HG03025 (cell line): Measurements from ENCODE around the gene SUSD6.

Experiments used
- ATAC-seq: cut with Tn5 transposase; IDR thresholded peaks from one replicate; pipeline ENCODE4 v1.9.1; 2021; ENCODE audit warnings: mild to moderate bottlenecking, moderate library complexity; ENCODE audit not compliant: unreplicated experiment, low FRiP score

Gene SUSD6

DNA sequence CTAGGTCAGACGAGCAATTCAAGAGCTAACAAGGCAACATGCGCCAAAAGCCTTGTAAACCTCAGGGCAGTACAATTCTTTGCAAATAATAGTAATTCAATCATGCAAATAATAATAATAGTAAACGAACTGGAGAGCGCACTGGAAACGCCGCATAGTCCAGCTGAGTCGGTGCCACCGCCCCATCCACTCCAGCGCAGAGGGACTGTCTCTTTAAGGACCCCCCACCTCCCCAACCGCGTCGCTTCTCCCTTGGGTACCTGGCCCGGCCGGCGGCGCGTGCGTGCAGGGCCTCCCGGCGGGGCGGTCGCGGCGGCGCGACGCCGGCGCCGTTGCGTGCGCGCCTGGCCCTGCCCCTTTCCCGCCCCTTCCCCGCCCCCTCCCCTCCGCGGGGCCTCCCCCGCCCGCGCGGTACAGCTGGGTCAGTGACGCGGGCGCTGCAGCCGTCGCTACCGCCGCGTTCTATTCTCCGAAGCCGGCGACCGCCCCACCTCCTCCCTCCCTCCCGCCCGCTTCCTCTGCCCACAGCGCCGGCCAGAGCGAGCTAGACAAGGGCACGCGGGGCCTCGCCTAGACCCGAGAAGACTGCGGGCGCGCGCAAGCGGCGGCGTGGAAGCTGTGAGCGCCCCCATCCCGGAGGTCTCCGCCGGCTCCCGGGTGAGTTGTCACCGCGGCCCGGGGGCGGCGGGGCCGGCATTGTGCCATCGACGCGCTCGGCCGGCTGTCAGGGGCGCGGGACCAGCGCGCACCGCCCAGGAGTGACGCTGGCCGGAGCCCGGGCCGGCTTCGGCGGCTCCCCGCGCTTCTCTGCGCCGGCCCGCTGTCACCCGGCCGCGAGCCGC is at the start of gene SUSD6:
Gene SUSD6 (plus strand): TSS at position 425 of the 842 bp plus-strand sequence. CDS start 46,997 bp downstream, outside the sequence.
- ATAC-seq, result peak; percentile 49

- no peak for ATAC-seq
Measured at GRCh38 chr14:69561893-69562292, 49.5 kb upstream of the SUSD6 start.

- no peak for ATAC-seq
Measured at GRCh38 chr14:69567563-69567962, 43.8 kb upstream of the SUSD6 start.

- no peak for ATAC-seq
Measured at GRCh38 chr14:69569859-69570258, 41.5 kb upstream of the SUSD6 start.

DNA sequence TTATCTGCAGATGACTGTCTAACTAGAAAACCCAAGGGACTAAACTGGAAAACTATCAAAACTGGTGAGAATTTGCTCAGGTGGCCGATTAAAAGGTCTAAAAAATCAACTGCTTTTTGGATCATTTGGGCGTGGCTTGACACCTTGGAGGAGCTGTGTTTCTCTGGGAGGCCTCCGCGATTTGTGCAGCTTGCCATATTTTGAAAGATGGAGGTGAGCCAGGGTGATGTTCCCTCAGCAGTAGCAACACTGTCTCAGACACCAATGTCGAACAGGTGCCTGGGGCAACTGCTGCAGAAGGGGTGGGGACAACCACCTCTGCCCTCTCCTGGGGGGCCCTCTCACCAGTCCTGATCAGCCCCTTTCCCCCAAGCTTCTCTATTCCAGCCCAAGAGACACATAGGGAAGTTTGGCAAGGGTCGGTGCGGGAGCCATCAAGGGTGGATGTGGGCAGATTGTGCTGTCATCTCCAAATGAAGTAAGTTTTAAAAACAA is 40.5 kb upstream of the SUSD6 start:
- no peak for ATAC-seq

- no peak for ATAC-seq
Measured at GRCh38 chr14:69571449-69572029, 39.9 kb upstream of the SUSD6 start.

GRCh38 chr14:69572030-69572840 is 39.2 kb upstream of the SUSD6 start:
- ATAC-seq, result no peak

DNA sequence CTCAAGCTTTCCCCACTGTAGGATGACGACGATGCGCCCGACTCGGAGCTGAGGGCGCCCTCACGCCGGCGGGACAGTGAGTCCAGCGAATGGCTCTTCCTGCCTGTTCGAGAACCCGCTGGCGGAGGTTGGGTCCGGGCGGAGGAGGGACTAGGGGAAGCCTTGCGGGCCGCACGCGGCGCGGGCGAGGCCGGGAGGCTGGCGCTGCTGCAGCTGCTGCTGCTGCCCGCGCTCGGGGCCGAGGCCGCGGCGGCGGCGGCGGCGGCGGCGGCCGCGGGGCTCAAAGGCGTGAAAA is 38.6 kb upstream of the SUSD6 start:
- no peak for ATAC-seq

DNA sequence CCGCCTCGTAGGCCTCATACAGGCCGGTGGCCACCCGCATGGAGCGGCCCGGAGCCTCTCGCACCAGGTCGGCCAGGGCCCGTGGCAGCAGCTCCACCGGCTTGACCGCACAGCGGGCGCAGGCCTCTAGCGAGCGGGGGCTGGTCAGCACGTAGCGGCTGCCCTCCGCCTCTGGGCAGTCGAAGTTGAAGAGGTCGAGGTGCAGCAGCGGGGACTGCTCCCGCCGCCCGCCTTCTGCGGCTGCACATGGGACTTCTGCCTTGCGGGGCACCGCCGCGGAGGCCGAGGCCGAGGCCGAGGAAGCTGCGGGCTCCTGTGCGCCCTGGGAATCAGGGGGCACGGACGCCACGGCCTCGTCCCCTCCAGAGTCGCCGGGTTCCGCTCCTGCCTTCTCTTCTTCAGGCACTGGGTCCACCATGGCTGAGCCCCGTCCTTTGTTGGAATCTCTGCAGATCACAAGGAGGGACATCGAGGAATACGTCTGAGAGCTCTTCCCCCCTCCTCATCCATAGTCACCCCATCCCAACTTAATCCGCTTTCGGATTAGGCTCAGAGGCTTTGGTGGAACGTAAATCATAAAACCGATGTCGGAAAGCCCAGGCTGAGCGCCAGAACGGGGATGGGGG is 38.1 kb upstream of the SUSD6 start:
- no peak for ATAC-seq

GRCh38 chr14:69573831-69574262 is 37.5 kb upstream of the SUSD6 start:
- ATAC-seq, result no peak

DNA sequence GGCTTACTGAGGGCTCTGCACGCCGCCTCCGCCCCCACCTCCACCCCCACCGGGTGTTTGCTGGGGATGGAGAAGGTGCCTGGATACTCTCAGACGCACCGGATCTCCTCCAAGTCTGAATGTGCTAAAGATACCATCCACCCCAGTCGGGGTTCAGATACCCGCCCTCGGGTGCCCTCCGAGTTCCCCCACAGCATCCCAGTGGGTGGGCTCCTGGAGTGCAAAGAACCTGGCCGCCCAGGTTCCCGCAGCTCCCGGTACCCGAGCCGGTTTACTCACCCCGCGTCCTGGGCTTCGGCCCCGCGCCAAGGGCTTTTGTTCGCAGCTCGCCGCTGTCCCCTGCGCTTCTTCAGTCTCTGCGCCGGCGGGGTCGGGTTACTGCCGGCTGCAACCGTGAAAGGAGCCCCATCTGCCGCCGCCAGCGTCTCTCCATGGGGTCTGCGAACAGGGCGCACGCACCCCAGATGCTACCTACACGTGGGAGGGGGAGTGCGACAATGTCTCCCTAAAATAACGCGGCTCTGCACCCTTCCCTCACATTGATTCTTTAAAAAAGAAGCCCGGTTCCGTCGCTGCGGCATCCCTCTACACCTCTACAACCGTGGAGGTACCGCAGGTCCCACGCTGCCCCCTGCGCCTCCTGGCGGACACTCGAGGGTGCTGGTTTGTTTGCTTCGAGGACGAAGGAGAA is 37.0 kb upstream of the SUSD6 start, which contains the start of gene CCDC177:
Gene CCDC177 (minus strand): TSS at position 609 of the 691 bp plus-strand sequence. CDS start 1,249 bp downstream, outside the sequence.
- ATAC-seq, result no peak

GRCh38 chr14:69574954-69575295 is 36.5 kb upstream of the SUSD6 start:
- no peak for ATAC-seq

DNA sequence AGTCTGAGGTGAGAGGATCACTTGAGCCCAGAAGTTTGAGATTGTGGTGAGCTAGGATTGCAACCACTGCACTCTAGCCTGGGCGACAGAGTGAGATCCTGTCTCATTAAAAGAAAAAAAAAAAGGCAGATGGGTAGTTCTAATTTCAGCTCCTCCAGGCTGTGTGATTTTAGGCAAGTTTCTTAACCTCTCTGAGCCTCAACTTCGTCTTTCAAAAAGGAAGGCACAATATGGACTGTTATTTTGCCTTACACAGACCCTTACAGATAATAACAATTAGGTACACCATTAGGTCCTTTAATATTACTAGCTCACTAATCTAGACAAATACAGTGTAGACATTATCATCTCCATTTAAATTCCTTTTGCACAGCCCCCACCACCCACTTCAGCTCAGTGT is 31.9 kb upstream of the SUSD6 start:
- ATAC-seq, result no peak

DNA sequence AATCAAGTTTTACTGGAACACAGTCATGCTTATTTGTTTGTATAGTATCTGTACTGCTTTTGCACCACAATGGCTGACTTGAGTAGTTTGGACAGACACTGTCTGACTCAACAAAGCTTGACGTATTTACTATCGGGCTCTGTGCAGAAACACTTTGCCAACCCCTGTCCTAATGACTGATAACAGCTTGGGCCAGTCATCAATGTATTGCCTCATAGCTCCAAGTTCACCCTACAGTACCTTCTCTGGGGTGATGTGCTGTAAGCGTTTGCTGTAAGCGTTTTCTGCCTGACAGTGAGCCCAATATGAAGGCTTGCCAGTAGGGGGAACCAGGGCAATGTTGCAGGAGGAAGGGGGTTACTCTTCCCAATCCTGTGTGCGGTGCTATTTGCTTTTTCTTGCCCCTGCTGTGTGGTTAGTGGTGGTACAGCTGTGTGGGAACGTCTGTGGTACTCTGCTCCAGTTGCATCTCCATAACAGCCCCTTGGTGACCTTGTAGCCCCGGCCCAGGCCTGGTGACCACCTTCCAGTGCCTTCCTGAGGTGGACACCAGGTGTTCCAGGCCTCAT is 31.3 kb upstream of the SUSD6 start:
- no peak for ATAC-seq

GRCh38 chr14:69581316-69581935 is 30.0 kb upstream of the SUSD6 start:
- no peak for ATAC-seq

DNA sequence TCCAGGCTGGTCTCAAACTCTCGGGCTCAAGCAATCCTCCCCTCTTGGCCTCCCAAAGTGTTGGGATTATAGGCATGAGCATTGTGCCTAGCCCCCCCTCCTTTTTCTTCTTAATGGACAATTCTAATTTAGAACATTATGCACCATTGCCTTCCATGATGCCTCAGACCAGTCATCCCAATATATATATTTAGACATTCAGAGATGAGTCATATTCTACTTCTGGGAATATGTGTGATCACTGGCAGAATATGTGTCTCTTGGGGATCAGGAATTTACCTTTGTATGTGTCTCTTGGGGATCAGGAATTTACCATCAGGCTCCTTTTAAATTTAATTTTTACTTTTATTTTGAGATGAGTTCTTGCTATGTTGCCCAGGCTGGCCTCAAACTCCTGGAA is 29.2 kb upstream of the SUSD6 start:
- no peak for ATAC-seq

DNA sequence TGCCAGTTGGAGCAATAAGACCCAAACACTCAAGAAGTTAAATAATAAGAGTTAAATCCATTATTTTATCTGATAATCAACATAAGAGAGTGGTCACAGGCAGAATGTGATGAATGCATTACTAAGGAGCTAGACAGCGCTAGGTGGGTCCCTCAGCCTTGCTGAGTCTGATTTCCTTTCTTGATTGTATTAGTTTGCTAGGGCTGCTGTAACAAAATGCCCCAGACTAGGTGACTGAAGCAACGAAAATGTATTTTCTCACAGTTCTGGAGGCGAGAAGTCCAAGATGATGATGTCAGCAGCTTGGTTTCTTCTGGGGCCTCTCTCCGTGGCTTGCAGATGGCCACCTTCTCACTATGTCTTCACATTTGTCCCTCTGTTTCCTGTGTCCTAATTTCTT is 28.6 kb upstream of the SUSD6 start:
- no peak for ATAC-seq

- no peak for ATAC-seq
Measured at GRCh38 chr14:69584389-69584788, 27.0 kb upstream of the SUSD6 start.

DNA sequence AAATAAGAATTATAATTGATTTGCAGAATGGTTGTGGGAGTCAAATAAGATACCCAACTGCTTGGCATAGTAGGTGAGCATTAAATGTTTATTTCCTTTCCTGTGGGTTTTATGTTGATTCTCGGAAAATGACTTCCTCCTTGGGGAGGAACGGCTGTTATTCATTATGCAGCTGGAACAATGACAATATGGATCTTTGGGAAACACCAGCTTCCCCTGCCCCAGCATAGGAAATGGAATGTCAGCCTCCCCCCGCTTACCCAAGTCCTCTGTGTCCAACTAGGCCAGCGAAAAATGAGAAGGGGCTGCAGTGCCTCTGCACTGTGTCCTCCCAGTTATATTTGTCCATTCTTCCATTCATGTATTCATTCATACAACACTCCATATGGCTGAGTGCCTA is 25.0 kb upstream of the SUSD6 start:
- ATAC-seq, result no peak
